CD14-positive monocyte (primary cell): ENCODE measurements around the gene LCAT. TPM values are rescaled to one million over a fixed set of nuclear protein-coding genes. Genes with fewer than 3 reads are reported as not detected.
A peak's percentile ranks its signal among the peaks of the same experiment; 100 is the strongest.

ENCODE experiments used
- DNase-seq, 3 donors: peaks; one replicate each; pipeline ENCODE4 v3.0.0-alpha.2; 2011 to 2022
- H2AFZ ChIP-seq: 2 replicates; pipeline ENCODE4 v1.6.0; 2012; ENCODE audit warnings: mild to moderate bottlenecking, low read depth, low read length, inconsistent platforms; ENCODE audit not compliant: insufficient read depth, poor library complexity, severe bottlenecking
- H3K27ac ChIP-seq, 2 donors: 1 replicate in 1 of 2; 2 replicates in 1 of 2; pipeline ENCODE4 v1.5.1; 2012 to 2013; ENCODE audit warnings: low read length in 2 of 2, control low read depth in 1 of 2, inconsistent platforms in 1 of 2, low read depth in 1 of 2, mild to moderate bottlenecking in 1 of 2
- H3K27me3 ChIP-seq, 2 donors: one replicate each; pipeline versions ENCODE4 v1.6.0 to v1.6.1; 2011 to 2013; ENCODE audit warnings: low read length in 2 of 2; ENCODE audit not compliant: control insufficient read depth in 2 of 2, insufficient read depth in 2 of 2
- H3K36me3 ChIP-seq, 2 donors: replicated peaks in 1 of 2; 1 replicate in 1 of 2; 2 replicates in 1 of 2; pipeline versions ENCODE4 v1.5.1 to v1.6.1; 2012 to 2013; ENCODE audit warnings: low read length in 2 of 2, control low read depth in 1 of 2, inconsistent platforms in 1 of 2, mild to moderate bottlenecking in 1 of 2; ENCODE audit not compliant: insufficient read depth in 2 of 2, control insufficient read depth in 1 of 2
- H3K4me1 ChIP-seq, 2 donors: 1 replicate in 1 of 2; 2 replicates in 1 of 2; pipeline versions ENCODE4 v1.5.1 to v1.6.1; 2012 to 2013; ENCODE audit warnings: low read length in 2 of 2, control low read depth in 1 of 2, inconsistent platforms in 1 of 2, mild to moderate bottlenecking in 1 of 2, moderate library complexity in 1 of 2; ENCODE audit not compliant: insufficient read depth in 2 of 2, control insufficient read depth in 1 of 2
- H3K4me2 ChIP-seq: replicated peaks from 2 replicates; pipeline ENCODE3; 2012; ENCODE audit warnings: low read length, moderate library complexity, mild to moderate bottlenecking; ENCODE audit not compliant: poor library complexity, severe bottlenecking; ENCODE audit errors: extremely low read depth
- H3K4me3 ChIP-seq, 3 experiments: fragments of 200-600 bp in 1 of 3; sonication (generic) in 1 of 3; replicated peaks in 1 of 3; 1 replicate in 2 of 3; 2 replicates in 1 of 3; pipeline ENCODE4 v1.5.1; 2011 to 2013; ENCODE audit warnings: low read length in 3 of 3, mild to moderate bottlenecking in 3 of 3, control low read depth in 2 of 3, low read depth in 2 of 3, inconsistent platforms in 1 of 3, moderate library complexity in 1 of 3
- H3K79me2 ChIP-seq: 2 replicates; pipeline ENCODE4 v1.6.0; 2012; ENCODE audit warnings: mild to moderate bottlenecking, control low read depth, inconsistent platforms, low read length, moderate library complexity; ENCODE audit not compliant: insufficient read depth
- H3K9ac ChIP-seq: 2 replicates; pipeline ENCODE4 v1.6.0; 2017; ENCODE audit warnings: low read length, mild to moderate bottlenecking; ENCODE audit not compliant: insufficient read depth, poor library complexity, severe bottlenecking
- H3K9me3 ChIP-seq, 2 donors: replicated peaks in 1 of 2; 1 replicate in 1 of 2; 2 replicates in 1 of 2; pipeline versions ENCODE4 v1.5.1 to v1.6.1; 2012 to 2013; ENCODE audit warnings: low read length in 2 of 2, control low read depth in 1 of 2; ENCODE audit not compliant: control insufficient read depth in 1 of 2, insufficient read depth in 1 of 2
- H4K20me1 ChIP-seq: 2 replicates; pipeline ENCODE4 v1.6.0; 2012; ENCODE audit warnings: mild to moderate bottlenecking, low read length, control low read depth, moderate library complexity; ENCODE audit not compliant: insufficient read depth
- H3K27ac Mint-ChIP-seq, 7 donors: one replicate each; pipeline ENCODE4 v1.8.0; 2020; ENCODE audit warnings: mild to moderate bottlenecking in 7 of 7, mixed read lengths in 7 of 7, moderate library complexity in 6 of 7, inconsistent platforms in 2 of 7
- H3K27me3 Mint-ChIP-seq, 3 donors: one replicate each; pipeline ENCODE4 v1.8.0; 2021 to 2022; ENCODE audit warnings: low read depth in 3 of 3, mild to moderate bottlenecking in 3 of 3, mixed read lengths in 3 of 3, moderate library complexity in 3 of 3, inconsistent platforms in 1 of 3
- H3K36me3 Mint-ChIP-seq, 2 donors: one replicate each; pipeline ENCODE4 v1.8.0; 2020; ENCODE audit warnings: mixed read lengths in 2 of 2, inconsistent platforms in 1 of 2, mild to moderate bottlenecking in 1 of 2
- H3K4me1 Mint-ChIP-seq: one replicate; pipeline ENCODE4 v1.8.0; 2020; ENCODE audit warnings: mild to moderate bottlenecking, mixed read lengths
- H3K4me3 Mint-ChIP-seq, 2 donors: one replicate each; pipeline ENCODE4 v1.8.0; 2020; ENCODE audit warnings: mild to moderate bottlenecking in 2 of 2, mixed read lengths in 2 of 2, moderate library complexity in 1 of 2
- H3K9me3 Mint-ChIP-seq, 7 donors: one replicate each; pipeline ENCODE4 v1.8.0; 2020 to 2022; ENCODE audit warnings: mixed read lengths in 7 of 7, mild to moderate bottlenecking in 6 of 7, moderate library complexity in 6 of 7, inconsistent platforms in 2 of 7
- CTCF ChIP-seq: fragments of 200-600 bp; IDR thresholded peaks from one replicate; pipeline ENCODE4 v1.8.0; 2022; ENCODE audit warnings: antibody characterized with exemption, mild to moderate bottlenecking
- WGBS: methylation state at CpG from one replicate; pipeline ENCODE4 v1.1.5; 2013; ENCODE audit warnings: missing lambda C conversion rate; ENCODE audit not compliant: insufficient coverage; 5-methylcytosine and 5-hydroxymethylcytosine counted together
- intact Hi-C, 2 donors: fragments of 100-400 bp; cut with micrococcal nuclease; formaldehyde crosslinking; loops; one replicate each; pipeline versions ENCODE4 v1.15.0 to v1.15.1; 2023
- polyA plus RNA-seq, 3 donors: library from polyadenylated mRNA; depleted of rRNA in 1 of 3; unstranded in 2 of 3; stranded (reverse) in 1 of 3; fragments of 300-500 nt in 2 of 3; fragments of >200 nt in 1 of 3; fragmentation: Illumina TruSeq in 2 of 3; gene quantifications; 1 replicate in 2 of 3; 2 replicates in 1 of 3; pipeline ENCODE4 v1.2.3, GENCODE V29; 2012 to 2021

Gene LCAT
- polyA plus RNA-seq, 3 donors: 0.17 to 16.2 TPM; not detected in 1

GRCh38 chr16:67932462-67932840 is 11.5 kb downstream of the LCAT start:
- Histone ChIP-seq H4K20me1 (peaks cover 79% of the 10 kb centered on the region), H3K79me2 (peaks cover 30% of the 10 kb centered on the region), H3K27me3 (no peaks in the 10 kb centered on the region), H3K9ac (no peak overlapping the region), H3K27ac (peak overlapping the region in 1 of 2 donors; percentile 28), H3K9me3 (no peaks in the 10 kb centered on the region), H3K4me2 (no peak overlapping the region), H3K36me3 (peaks cover 55 to 75% of the 10 kb centered on the region in 2 donors), H3K4me3 (no peak overlapping the region), H3K4me1 (peaks cover 16 to 25% of the 10 kb centered on the region in 2 donors), H2AFZ (no peak overlapping the region)
- DNase-seq: no peak
- no peak for TF ChIP-seq CTCF
- peaks cover 25% of the 10 kb centered on the region for H3K4me1 Mint-ChIP-seq
- peak overlapping the region in 5 of 7 donors; percentile 13 to 71 (median 33) for H3K27ac Mint-ChIP-seq
- intact Hi-C loops: loop anchor here (5.0 to 10.0 kb wide), 3 partner anchors 35 to 118 kb away; partner anchors contain the start of gene EDC4 (in 1 of the 2)
- no peak overlapping the region for H3K4me3 Mint-ChIP-seq
- 92% methylated on average over 3 of the region's 4 CpGs for WGBS
- H3K27me3 Mint-ChIP-seq: no peaks in the 10 kb centered on the region
- H3K9me3 Mint-ChIP-seq: peaks cover 0 to 1% (median 0%) of the 10 kb centered on the region in 7 donors
- H3K36me3 Mint-ChIP-seq: peaks cover 50 to 79% of the 10 kb centered on the region in 2 donors

GRCh38 chr16:67931712-67932461 is 12.0 kb downstream of the LCAT start, which contains the start of gene CTRL:
Gene CTRL (minus strand): TSS chr16:67931862. CDS start chr16:67931852, 10 bp downstream.
- Mint-ChIP-seq H3K27me3 (no peaks in the 10 kb centered on the region), H3K27ac (peak within 1 kb of the TSS in 6 of 7 donors; percentile 32 to 85 (median 64)), H3K9me3 (peaks cover 0 to 1% (median 0%) of the 10 kb centered on the region in 7 donors), H3K4me3 (no peak within 1 kb of the TSS), H3K36me3 (peaks cover 51 to 80% of the 10 kb centered on the region in 2 donors), H3K4me1 (peaks cover 19% of the 10 kb centered on the region)
- Histone ChIP-seq H4K20me1 (peaks cover 85% of the 10 kb centered on the region), H3K36me3 (peaks cover 58 to 80% of the 10 kb centered on the region in 2 donors), H3K27ac (peak within 1 kb of the TSS in 1 of 2 donors; percentile 28), H3K9me3 (no peaks in the 10 kb centered on the region), H3K4me1 (peaks cover 10 to 19% of the 10 kb centered on the region in 2 donors), H3K4me3 (no peak within 1 kb of the TSS), H3K9ac (no peak within 1 kb of the TSS), H3K4me2 (no peak within 1 kb of the TSS), H2AFZ (no peak within 1 kb of the TSS), H3K27me3 (no peaks in the 10 kb centered on the region), H3K79me2 (peaks cover 30% of the 10 kb centered on the region)
- WGBS: 97% methylated on average over 10 of the region's 15 CpGs
- TF ChIP-seq CTCF: no peak
- no peak for DNase-seq
- intact Hi-C loops: loop anchor here (5.0 to 10.0 kb wide), 3 partner anchors 35 to 117 kb away; partner anchors contain the start of gene EDC4 (in 1 of the 2)
